CD4-positive, alpha-beta T cell (primary cell): ENCODE data around the gene BPHL. TPM values are rescaled to one million over a fixed set of nuclear protein-coding genes. Genes with fewer than 3 reads are reported as not detected.
"Not testable (repeated sequence)": the region's sequence is repeated elsewhere in the genome, so short reads cannot be mapped to it uniquely, and the experiment has no call there.

ENCODE experiments used
- ATAC-seq: fragments of 200-7000 bp; cut with Tn5 transposase; one replicate; pipeline ENCODE4 v1.10.0; 2022; ENCODE audit warnings: mild to moderate bottlenecking; ENCODE audit not compliant: poor library complexity
- CTCF ChIA-PET: fragments of 350-600 bp; sonication (Branson Sonifier 250); formaldehyde crosslinking; loops from one replicate; lab custom pipeline; 2021; ENCODE audit warnings: antibody characterized with exemption, inconsistent platforms; lab: Charles Lee
- POLR2A ChIA-PET: fragments of 350-600 bp; sonication (Branson Sonifier 250); formaldehyde crosslinking; loops from one replicate; lab custom pipeline; 2021; ENCODE audit warnings: antibody characterized with exemption, inconsistent platforms; lab: Charles Lee
- DNase-seq, 14 experiments: peaks; one replicate each; pipeline ENCODE4 v3.0.0-alpha.2; 2013 to 2020; ENCODE audit warnings: mixed read lengths in 2 of 14
- H3K27ac ChIP-seq, 2 donors: one replicate each; pipeline versions ENCODE4 v1.5.1 to v1.7.0; 2013; ENCODE audit warnings: low read length in 2 of 2, low read depth in 1 of 2, mild to moderate bottlenecking in 1 of 2
- H3K27me3 ChIP-seq, 2 experiments: 1 replicate in 1 of 2; 2 replicates in 1 of 2; pipeline versions ENCODE4 v1.6.1 to v1.7.0; 2013; ENCODE audit warnings: low read length in 2 of 2, control low read depth in 1 of 2, mild to moderate bottlenecking in 1 of 2, moderate library complexity in 1 of 2; ENCODE audit not compliant: insufficient read depth in 2 of 2, control insufficient read depth in 1 of 2
- H3K36me3 ChIP-seq: one replicate; pipeline ENCODE4 v1.6.1; 2013; ENCODE audit warnings: low read length, control low read depth; ENCODE audit not compliant: insufficient read depth
- H3K4me1 ChIP-seq: one replicate; pipeline ENCODE4 v1.6.1; 2013; ENCODE audit warnings: low read length, control low read depth; ENCODE audit not compliant: insufficient read depth
- H3K4me3 ChIP-seq: one replicate; pipeline ENCODE4 v1.5.1; 2013; ENCODE audit warnings: mild to moderate bottlenecking, low read length, moderate library complexity
- H3K9me3 ChIP-seq, 2 experiments: 1 replicate in 1 of 2; 2 replicates in 1 of 2; pipeline versions ENCODE4 v1.6.1 to v1.7.0; 2013; ENCODE audit warnings: low read length in 2 of 2, mild to moderate bottlenecking in 2 of 2, control low read depth in 1 of 2, moderate library complexity in 1 of 2; ENCODE audit not compliant: control insufficient read depth in 1 of 2, insufficient read depth in 1 of 2
- H3K27ac Mint-ChIP-seq: one replicate; pipeline ENCODE4 v1.8.0; 2020; ENCODE audit warnings: mixed read lengths
- H3K27me3 Mint-ChIP-seq: one replicate; pipeline ENCODE4 v1.8.0; 2021; ENCODE audit warnings: mixed read lengths
- H3K36me3 Mint-ChIP-seq: one replicate; pipeline ENCODE4 v1.8.0; 2021; ENCODE audit warnings: low read depth, mixed read lengths
- H3K4me1 Mint-ChIP-seq: one replicate; pipeline ENCODE4 v1.8.0; 2021; ENCODE audit warnings: low read depth, mixed read lengths
- H3K4me3 Mint-ChIP-seq: one replicate; pipeline ENCODE4 v1.8.0; 2020; ENCODE audit warnings: mild to moderate bottlenecking, mixed read lengths
- H3K9me3 Mint-ChIP-seq: one replicate; pipeline ENCODE4 v1.8.0; 2020; ENCODE audit warnings: mixed read lengths
- intact Hi-C, 2 experiments: fragments of 100-400 bp; cut with DNase I in 1 of 2; cut with micrococcal nuclease in 1 of 2; formaldehyde crosslinking; loops; one replicate each; pipeline versions ENCODE4 v1.15.1 to v1.9.0; 2023 to 2025; cut with DNase I, micrococcal nuclease
- total RNA-seq, 174 experiments: library from RNA in 2 of 174; stranded (reverse) in 2 of 174; gene quantifications; one replicate each; pipeline ENCODE4 v1.2.3 and lab custom pipeline; 2021 to 2026
- TF ChIP-seq, protein P1 (sequence below): fragments of 200-600 bp; IDR thresholded peaks from one replicate; pipeline ENCODE4 v1.8.0; 2022; ENCODE audit warnings: antibody characterized with exemption, mild to moderate bottlenecking

BPHL gene
- total RNA-seq, 2 experiments from 2014 or later = 5.2 to 5.7 TPM

DNA sequence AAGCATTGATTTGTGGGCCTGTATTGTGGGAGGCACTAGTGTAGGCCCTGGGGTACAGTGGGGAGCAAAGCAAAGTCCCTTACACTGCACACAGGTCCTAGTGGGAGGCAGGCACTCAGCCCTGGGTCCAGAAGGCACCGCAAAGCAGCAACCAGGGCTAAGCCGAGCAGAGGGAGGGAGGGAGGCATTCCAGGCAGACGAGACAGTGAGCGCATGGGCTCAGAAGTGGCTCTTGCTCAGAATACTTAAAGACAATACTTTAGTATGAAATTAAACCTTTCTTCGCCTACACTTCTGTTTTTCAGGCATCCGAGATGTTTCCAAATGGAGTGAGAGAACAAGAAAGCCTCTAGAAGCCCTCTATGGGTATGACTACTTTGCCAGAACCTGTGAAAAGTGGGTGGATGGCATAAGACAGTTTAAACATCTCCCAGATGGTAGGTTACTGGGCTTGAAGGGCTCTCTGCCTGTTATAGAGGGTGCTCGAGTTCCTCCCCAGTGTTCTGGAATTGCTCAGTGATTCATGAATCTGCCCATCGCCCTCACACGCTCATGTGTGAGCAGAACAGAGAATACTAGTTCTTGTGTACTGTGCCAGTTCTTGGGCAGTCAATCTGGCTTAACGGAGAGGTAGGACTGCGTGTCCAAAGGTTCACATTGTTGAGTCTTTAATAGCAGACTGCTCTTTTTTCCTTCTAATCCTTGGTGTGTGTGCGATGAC is 18.7 kb downstream of the BPHL start:
- Histone ChIP-seq H3K27ac (no peak overlapping the region), H3K4me3 (no peak overlapping the region), H3K4me1 (no peaks in the 10 kb centered on the region), H3K36me3 (peaks cover 16% of the 10 kb centered on the region), H3K27me3 (no peaks in the 10 kb centered on the region), H3K9me3 (no peaks in the 10 kb centered on the region)
- Mint-ChIP-seq H3K4me1 (no peaks in the 10 kb centered on the region), H3K9me3 (no peaks in the 10 kb centered on the region), H3K27me3 (no peaks in the 10 kb centered on the region), H3K36me3 (peaks cover 80% of the 10 kb centered on the region), H3K4me3 (no peak overlapping the region), H3K27ac (no peak overlapping the region)
- DNase-seq (no peak), ATAC-seq (no peak)
- ChIA-PET POLR2A (no interaction called here), CTCF (no interaction called here)
- intact Hi-C loops = no loop called here
- TF ChIP-seq, protein P1, sequence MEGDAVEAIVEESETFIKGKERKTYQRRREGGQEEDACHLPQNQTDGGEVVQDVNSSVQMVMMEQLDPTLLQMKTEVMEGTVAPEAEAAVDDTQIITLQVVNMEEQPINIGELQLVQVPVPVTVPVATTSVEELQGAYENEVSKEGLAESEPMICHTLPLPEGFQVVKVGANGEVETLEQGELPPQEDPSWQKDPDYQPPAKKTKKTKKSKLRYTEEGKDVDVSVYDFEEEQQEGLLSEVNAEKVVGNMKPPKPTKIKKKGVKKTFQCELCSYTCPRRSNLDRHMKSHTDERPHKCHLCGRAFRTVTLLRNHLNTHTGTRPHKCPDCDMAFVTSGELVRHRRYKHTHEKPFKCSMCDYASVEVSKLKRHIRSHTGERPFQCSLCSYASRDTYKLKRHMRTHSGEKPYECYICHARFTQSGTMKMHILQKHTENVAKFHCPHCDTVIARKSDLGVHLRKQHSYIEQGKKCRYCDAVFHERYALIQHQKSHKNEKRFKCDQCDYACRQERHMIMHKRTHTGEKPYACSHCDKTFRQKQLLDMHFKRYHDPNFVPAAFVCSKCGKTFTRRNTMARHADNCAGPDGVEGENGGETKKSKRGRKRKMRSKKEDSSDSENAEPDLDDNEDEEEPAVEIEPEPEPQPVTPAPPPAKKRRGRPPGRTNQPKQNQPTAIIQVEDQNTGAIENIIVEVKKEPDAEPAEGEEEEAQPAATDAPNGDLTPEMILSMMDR = no peak

DNA sequence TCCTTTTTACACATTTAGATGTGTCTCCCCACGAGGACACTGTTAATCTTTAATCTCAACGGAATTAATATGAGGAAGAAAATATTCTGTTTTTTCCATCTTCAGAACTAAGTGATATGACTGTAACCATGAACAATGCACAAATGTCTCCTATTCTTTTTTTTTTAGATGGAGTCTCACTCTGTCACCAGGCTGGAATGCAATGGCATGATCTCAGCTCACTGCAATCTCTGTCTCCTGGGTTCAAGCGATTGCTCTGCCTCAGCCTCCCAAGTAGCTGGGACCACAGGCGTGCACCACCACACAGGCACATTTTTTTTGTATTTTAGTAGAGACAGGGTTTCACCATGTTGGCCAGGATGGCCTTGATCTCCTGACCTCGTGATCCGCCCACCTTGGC is 19.4 kb downstream of the BPHL start:
- H3K27me3 Mint-ChIP-seq, CTCF ChIA-PET, H3K27ac Mint-ChIP-seq, H3K9me3 Mint-ChIP-seq, H3K4me3 ChIP-seq, DNase-seq, H3K9me3 ChIP-seq, H3K27ac ChIP-seq, H3K4me1 ChIP-seq, H3K4me3 Mint-ChIP-seq, H3K27me3 ChIP-seq, POLR2A ChIA-PET, H3K4me1 Mint-ChIP-seq, ATAC-seq, intact Hi-C loops: not testable (repeated sequence)
- peaks cover 16% of the 10 kb centered on the region for H3K36me3 ChIP-seq
- H3K36me3 Mint-ChIP-seq = peaks cover 79% of the 10 kb centered on the region

DNA sequence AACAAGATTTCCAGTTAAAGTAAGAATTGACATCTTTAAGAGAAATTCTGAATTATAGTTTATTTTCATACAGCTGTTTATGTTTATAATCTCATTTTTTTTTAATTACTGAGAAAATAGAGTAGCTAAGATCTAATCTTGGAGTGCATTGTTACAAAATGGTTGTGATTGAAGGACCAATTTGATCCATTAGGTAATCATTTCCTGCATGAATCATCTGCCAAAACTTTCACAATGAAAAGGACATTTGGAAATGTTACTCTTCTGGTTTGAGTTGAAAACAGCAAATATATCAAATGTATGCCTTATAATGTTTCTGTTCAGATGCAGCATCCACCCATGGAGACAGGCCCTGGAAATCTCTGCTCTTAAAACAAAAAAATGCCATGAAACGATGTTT is 19.8 kb downstream of the BPHL start:
- ATAC-seq (no peak), DNase-seq (no peak)
- H3K9me3 Mint-ChIP-seq = no peaks in the 10 kb centered on the region
- POLR2A ChIA-PET = no interaction called here
- no peak overlapping the region for H3K27ac Mint-ChIP-seq
- H3K36me3 Mint-ChIP-seq = peaks cover 79% of the 10 kb centered on the region
- Histone ChIP-seq H3K36me3 (peaks cover 16% of the 10 kb centered on the region), H3K27me3 (no peaks in the 10 kb centered on the region), H3K4me1 (no peaks in the 10 kb centered on the region), H3K4me3 (no peak overlapping the region), H3K9me3 (no peaks in the 10 kb centered on the region), H3K27ac (no peak overlapping the region)
- TF ChIP-seq, protein P1 = no peak
- no peaks in the 10 kb centered on the region for H3K27me3 Mint-ChIP-seq
- H3K4me1 Mint-ChIP-seq = no peaks in the 10 kb centered on the region
- H3K4me3 Mint-ChIP-seq = no peak overlapping the region
- CTCF ChIA-PET = no interaction called here
- intact Hi-C loops = no loop called here
